HG02610 (cell line): ENCODE measurements around the gene PPM1N.
"Not testable (repeated sequence)": the region's sequence is repeated elsewhere in the genome, so short reads cannot be mapped to it uniquely, and the experiment has no call there.

ENCODE experiments used
- ATAC-seq: cut with Tn5 transposase; IDR thresholded peaks from one replicate; pipeline ENCODE4 v1.9.1; 2021; ENCODE audit warnings: mild to moderate bottlenecking, moderate library complexity; ENCODE audit not compliant: unreplicated experiment

Gene PPM1N

DNA sequence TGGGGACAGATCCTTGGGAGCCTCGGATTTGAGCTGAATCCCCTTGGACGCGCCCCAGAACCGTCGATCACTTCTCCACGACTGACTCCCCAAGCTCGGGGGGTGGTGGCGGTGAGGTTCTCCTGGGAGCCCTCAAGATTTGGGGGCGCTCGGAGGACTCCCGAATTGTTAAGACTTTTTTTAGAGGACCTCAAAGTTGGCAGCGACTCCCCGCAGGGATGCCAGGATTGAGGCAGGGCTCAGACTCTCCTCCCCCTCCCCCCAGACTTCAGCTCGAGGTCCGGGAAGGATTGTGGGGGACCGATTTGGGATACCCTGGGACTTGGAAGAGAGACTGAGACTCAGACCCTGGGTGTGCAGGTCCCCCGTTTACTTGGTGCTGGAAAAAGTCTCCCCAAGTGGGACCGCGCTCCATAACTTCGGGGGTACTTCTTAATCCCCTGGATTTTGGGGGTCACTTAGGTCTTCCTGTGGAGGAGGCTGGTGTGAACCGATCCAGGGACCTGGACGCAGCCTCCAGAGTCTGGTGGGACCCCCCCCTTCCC is 9.7 kb downstream of the PPM1N start:
- ATAC-seq: no peak

DNA sequence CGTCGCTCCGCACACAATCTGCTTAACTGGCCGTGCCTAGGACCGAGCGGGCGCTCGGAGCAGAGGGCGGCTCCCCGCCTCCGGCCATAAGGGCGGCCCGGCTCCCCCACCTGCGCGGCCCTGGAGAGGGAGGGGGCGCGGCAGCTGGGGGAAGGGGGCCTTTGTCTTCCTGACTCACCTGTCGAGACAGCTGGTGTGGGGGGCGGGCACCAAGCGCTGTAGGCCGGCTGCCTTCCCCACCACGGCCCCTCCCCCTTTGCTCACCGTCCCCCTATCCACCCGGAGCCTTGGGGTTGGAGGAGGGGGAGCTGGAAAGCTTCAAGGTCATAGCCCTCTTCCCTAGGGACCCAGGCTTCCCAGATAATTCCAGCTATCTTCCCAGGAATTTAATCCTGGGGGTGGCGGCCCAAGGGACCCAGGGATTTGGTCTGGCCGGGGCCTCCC is 10.2 kb downstream of the PPM1N start:
- ATAC-seq: no peak

DNA sequence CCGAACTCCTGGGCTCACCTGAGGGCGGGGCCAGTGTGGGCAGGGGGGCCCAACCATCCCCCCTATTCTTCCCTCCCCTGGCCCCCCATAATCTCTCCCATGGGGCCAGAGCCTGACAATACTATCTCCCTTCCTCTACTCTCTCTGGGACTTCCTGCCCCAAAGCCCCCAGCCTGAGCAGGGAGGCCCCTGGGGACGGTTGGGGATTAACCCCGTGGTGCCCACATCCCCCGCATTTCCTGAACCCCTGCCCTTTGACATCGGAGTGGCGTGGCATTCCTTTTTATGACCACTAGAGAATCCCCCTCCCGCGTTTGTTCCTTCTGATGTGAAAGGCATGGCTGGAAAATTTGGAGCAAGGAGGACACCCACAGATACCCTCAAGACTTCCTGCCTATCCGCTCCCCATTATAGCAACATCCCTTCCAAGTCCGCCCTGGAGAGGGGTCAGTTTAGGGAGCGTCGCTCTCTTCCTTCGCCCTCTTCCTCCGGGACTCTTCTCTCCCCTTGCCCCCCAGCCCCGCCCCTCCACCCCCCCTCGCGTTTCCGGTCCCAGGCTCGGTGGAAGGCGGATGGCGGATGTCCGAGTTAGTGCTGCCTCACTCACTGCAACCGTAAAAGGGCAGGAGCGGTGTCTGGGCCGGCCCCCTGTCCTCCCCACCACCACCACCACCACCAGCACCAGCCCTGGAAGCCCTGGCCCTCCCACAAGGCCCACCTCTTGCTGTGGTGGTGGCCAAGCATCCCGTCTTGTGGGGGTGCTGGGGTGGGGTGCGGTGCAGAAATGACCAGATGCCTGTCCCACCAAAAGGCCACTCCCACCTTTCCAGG is 10.8 kb downstream of the PPM1N start:
- no peak for ATAC-seq

DNA sequence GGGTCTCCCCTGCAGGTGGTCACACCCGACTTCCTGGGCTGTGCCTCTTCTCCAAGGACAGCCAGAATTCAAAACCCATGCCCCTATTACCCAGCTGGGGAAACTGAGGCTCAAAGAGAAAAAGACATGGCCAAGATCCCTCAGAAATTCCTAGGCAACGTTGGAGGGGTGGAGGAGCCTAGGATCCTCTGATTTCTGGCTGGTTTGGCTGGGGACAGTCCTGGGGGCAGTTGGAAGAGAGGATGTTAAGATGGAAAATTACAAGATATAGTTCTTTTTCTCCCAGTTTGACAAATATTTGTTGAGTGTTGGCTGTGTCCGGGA is 11.4 kb downstream of the PPM1N start:
- no peak for ATAC-seq

DNA sequence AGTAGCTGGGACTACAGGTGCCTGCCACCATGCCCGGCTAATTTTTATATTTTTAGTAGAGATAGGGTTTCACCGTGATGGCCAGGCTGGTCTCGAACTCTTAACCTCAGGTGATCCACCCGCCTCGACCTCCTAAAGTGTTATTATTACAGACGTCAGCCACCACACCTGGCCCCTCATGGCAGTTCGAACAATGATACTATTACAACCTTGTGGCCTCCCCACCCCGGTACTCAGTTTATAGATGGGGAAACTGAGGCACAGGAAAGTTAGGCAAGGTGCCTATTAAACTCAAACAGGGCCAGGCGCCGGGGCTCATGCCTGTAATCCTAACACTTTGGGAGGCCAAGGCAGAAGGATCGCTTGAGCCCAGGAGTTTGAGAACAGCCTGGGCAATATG is 12.1 kb downstream of the PPM1N start:
- not testable (repeated sequence) for ATAC-seq

DNA sequence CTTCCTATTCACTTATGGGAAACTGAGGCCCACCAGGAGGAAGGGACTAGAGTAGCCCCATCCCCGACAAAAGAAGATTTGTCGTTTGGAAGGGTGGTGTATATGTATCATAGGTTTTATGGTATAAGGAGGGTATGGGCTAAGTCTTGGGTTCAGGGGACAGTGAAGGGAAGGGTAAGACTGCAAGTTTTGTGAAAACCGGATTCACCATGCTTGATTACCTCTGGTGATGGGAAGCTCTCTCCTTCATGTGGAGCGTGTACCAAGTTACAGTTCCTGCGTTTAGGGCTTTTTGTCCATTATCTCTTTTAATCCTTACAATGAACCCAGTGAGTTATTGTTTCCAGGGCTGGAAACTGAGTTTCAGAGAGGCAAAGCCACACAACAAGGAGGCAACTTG is 12.8 kb downstream of the PPM1N start:
- ATAC-seq: no peak

DNA sequence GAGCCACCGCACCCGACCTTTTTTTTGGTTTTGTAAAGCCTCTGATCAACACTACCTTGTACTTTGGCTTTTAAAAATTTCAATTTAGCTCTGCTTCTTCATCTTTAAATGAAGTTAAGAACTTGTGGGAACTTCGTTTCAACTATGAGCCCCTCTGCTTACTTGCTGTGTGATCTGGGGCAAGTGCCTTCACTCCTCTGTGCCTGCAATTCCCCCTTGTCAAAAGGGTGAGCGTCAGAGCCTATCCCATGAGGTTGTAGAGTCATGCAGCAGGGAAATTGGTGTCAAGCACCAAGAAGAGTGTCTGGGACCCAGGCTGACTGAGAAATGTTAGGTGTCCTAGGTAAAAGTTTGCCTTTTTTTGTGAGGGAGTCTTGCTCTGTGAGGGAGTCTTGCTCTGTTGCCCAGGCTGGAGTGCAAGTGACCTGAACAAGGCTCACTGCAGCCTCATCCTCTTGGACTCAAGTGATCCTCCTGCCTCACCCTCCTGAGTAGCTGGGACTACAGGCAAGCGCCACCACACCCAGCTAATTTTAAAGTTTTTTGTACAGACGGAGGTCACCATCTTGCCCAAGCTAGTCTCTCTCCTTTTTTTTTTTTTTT is 14.7 kb downstream of the PPM1N start:
- no peak for ATAC-seq

DNA sequence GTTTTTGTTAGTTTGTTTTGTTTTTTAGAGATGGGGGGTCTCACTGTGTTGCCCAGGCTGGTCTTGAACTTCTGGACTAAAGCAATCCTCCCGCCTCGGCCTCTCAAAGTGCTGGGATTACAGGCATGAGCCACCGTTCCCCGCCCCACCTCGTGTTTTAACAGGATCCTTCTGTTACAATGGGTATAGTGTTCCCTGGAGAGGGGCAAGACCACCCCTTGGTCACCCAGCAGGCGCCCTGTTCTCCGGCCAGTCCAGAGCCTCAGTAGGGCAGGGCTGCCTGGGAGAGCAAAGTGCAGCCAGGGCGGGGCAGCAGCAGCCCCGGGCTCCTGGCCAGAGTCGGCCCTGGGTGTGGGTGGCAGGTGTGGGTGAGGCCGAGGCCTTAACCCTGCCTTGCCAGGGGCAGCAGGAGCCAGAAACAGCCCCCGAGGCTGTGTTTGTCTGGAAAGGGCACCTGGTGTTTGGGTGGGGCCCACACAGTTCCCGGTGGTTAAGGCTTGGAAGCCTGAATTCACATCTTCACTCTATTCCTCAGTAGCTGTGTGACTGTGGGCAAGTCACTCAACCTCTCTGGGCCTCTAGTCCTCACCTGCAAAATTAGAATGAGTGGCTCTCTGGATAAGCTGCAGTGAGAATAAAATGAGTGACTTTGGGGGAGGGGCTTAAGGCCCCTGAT is 16.3 kb downstream of the PPM1N start:
- peak; percentile 8 for ATAC-seq

DNA sequence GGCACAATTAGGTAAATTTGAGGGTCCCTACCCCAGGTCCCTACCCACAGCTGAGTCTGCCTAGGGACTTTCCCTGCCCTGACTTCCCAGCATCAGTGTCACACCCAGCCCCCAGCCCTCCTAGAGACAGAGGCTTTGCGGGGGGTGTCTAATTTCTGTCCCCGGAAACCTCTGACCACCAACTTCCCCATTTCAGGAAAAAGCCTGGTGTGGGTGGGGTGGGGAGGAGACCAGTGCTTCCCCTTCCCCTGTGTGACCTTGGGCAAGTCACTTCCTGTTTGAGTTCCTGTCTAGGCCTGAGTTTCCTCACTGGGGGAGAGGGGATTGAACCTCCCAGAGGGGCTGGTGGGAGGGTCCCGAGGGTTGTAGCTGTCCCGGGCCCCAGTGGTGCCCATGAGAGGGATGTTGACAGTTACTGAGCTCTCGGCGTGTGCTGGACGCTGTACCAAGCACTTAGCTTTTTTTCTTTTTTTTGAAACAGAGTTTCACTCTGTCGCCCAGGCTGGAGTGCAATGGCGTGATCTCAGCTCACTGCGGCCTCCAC is 16.9 kb downstream of the PPM1N start:
- peak; percentile 62 for ATAC-seq

DNA sequence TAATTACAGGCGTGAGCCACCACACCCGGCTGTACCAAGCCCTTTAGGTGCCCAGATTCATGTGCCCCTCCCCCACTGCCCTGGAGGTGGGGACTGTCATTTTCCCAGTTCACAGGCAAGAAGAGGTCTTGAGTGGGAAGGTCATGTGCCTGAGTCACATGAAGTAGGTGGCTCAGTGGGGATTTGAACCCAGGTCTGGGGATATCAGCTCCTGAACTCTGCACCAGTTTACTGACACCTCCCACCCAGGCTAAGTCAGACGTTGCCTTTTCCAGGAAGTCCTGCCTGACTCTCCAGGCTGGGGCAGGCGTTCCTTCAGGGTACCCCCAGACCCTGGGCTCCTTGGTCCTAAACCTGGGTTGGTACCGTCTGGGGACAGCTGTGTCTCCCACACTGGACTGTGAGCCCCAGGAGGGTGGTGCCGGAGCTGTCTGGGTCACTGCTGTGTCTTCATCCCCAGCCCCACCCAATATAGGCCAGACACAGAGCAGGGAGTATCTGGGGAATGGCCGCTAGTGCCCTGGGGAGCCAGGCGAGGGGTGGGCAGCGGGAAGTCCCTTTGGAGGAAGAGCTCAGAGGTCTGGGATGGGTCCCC is 17.7 kb downstream of the PPM1N start:
- no peak for ATAC-seq

DNA sequence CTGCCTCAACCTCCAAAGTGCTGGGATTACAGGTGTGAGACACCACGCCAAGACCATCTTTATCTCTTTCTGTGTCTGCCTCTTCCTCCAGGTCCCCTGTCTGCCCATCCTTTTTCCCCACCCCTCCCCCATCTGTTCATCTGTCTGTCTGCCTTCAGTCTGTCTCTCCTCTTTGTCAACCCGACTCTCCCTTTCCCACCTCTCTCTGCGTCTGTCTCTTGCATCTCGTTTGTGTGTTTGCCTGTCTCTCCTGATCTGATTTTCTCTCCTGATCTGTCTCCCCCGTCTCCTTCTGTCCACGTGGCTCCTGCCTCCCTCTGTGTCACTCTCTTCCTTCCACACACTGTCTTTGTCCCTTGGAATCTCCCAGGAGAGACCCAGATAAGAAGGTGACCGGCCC is 19.0 kb downstream of the PPM1N start:
- ATAC-seq: no peak

DNA sequence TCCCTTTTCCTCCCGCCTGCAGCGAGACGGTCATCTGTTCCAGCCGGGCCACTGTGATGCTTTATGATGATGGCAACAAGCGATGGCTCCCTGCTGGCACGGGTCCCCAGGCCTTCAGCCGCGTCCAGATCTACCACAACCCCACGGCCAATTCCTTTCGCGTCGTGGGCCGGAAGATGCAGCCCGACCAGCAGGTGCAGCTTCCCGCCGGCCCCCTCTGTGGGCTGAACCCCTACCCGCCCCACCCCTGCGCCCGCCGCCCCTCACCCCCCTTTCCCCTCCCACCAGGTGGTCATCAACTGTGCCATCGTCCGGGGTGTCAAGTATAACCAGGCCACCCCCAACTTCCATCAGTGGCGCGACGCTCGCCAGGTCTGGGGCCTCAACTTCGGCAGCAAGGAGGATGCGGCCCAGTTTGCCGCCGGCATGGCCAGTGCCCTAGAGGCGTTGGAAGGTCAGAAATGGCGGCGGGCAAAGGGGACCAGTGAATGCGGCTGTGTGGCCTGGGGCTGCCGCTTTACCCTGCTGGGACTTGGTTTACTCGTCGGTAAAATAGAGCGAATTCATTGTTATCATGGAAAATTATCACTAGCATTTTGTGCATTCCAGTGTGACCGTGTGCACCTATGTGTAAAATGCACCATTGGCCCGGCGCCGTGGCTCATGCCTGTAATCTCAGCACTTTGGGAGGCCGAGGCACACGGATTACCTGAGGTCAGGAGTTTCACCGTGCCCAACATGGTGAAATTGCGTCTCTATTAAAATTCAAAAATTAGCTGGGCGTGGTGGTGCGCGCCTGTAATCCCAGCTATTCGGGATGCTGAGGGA is 19.6 kb downstream of the PPM1N start:
- no peak for ATAC-seq

DNA sequence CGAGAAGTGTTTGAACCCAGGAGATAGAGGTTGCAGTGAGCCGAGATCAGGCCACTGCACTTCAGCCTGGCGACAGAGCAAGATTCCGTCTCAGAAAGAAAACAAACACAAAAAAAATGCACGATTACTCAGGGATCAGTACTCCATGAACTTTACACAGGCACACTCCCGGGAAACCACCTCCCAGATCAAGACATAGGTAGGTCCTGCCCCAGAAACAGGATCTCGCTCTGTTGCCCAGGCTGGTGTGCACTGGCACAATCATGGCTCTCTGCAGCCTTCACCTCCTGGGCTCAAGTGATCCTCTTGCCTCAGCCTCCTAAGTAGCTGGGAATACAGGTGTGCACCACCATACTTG is 20.2 kb downstream of the PPM1N start:
- ATAC-seq: no peak

DNA sequence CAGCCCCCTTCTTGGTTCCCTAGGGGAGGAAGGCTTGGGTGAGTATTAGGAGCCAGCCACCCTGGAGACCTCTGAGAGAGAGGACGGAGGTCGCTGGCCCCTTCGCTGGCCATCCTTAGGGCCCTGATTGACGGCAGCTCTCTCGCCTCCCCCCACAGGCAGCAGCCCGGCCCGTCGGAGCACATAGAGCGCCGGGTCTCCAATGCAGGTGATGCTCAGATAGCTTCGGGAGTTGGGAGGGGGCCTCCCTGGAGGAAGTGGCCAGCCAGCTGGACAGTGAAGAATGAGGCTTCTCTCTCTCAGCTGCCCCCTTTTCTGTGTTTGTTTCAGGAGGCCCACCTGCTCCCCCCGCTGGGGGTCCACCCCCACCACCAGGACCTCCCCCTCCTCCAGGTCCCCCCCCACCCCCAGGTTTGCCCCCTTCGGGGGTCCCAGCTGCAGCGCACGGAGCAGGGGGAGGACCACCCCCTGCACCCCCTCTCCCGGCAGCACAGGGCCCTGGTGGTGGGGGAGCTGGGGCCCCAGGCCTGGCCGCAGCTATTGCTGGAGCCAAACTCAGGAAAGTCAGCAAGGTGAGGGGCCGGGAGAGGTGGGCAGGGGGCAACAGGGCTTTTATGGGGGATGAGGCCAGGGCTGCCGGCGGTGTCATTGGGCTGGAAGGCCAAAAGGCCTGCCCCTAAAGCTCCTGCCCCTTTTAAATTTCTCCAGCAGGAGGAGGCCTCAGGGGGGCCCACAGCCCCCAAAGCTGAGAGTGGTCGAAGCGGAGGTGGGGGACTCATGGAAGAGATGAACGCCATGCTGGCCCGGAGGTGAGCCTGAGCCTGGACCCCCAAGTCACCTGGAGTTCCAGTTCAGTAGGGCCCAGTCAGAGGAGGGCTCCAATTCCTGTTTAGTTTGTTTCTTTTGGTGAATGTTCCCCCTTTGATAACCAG is 24.0 kb downstream of the PPM1N start:
- ATAC-seq: no peak

DNA sequence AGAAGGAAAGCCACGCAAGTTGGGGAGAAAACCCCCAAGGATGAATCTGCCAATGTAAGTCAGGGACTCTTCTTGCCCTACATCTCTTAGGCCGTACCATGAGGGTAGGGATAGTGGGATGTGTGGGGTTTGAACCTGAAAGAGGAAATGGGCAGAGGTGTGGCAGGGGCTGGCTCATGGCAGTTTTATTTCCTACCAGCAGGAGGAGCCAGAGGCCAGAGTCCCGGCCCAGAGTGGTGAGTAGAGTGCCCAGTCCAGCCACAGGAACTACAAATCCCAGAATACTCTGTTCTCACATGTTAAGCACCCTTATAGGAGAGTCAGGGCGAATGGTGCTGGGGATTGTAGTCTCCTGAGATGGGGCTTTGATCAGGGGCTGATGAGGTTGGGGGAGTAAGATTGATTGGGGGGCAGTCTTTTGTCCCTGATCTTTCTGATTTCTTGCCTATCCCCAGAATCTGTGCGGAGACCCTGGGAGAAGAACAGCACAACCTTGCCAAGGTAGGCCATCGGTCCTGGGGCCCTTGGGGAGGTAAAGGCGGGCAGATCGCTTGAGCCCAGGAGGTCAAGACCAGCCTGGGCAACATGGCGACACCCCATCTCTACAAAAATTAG is 25.5 kb downstream of the PPM1N start:
- peak; percentile 63 for ATAC-seq

DNA sequence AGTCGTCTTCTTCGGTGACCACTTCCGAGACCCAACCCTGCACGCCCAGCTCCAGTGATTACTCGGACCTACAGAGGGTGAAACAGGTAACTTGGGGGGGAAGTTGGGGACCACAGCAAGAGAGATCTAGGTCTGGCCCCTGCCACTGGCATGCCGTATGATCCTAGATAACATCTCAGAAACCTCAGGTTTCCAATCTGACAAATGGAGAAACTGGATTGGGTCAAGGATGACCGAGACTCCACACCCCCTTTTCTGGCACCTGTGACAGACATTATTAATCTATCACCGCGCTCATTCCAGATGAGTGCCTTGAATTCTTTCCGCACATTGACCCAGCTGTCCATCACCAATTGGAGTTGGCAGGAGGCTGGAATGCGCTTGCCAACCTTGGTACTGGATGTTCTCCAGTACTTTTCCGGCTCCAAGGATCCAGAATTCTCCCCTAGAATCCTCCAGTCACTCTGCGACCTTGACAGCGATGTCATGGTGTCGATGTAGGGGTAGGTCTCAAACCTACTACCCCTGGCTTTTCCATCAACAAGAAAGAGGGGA is 26.4 kb downstream of the PPM1N start:
- ATAC-seq: no peak

DNA sequence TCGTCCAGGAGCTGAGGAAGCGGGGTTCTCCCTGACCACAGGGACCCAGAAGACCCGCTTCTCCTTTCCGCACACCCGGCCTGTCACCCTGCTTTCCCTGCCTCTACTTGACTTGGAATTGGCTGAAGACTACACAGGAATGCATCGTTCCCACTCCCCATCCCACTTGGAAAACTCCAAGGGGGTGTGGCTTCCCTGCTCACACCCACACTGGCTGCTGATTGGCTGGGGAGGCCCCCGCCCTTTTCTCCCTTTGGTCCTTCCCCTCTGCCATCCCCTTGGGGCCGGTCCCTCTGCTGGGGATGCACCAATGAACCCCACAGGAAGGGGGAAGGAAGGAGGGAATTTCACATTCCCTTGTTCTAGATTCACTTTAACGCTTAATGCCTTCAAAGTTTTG is 27.9 kb downstream of the PPM1N start:
- ATAC-seq: no peak

DNA sequence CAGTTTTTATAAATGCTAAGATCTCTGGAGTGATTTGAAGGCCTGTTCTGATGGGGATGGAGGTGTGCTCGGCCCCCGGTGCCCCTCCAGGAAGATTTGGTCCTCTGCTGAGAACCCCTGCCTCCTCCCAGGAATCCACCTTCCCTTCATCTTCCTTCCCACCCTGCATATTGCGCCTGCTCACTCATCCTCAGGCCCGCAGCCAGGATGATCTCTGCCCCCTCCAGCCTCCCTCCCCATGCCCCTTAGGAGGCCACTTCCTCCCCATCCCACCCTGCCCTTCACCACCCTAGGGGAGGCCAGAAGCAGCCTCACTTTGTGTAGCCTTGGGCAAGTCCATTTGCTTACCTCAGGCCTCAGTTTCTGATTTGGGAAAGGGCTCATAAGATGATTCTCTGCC is 28.7 kb downstream of the PPM1N start:
- no peak for ATAC-seq

DNA sequence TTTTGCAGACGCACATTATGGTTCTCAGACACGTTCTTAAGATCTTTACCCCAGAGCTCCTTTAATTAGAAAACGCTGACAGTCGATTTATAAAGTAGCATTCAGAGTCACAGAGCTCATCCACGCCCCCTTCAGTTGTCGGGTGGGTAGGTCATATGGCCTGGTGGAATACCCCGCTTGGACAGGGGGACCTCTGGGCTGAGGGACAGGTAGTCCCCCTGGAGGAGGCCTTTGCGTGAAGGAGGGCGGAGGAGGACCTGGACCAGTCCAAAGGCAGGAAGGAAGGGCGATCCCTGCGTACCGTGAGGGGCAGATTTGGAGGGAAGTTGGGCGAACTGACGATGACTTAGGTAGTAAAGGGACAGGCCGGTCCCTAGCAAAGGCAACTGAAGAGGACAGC is 29.5 kb downstream of the PPM1N start:
- no peak for ATAC-seq
